C4-2B (cell line): ENCODE measurements around the gene SCAANT1.

Source experiments
- CTCF ChIP-seq: fragments of 450-650 bp; conservative IDR thresholded peaks from 2 replicates; pipeline ENCODE4 v1.5.1; 2017; ENCODE audit warnings: mild to moderate bottlenecking
- ZFX ChIP-seq: fragments of 450-650 bp; IDR thresholded peaks from 2 replicates; pipeline ENCODE4 v1.6.1; 2017

- peak; percentile 9; the same call in 1 of the 2 replicates for TF ChIP-seq CTCF
- no peak for TF ChIP-seq ZFX
Measured at GRCh38 chr3:63912768-63913588, 795 bp upstream of the SCAANT1 start.
